ENCODE measurements around the gene MCAT.

DNA sequence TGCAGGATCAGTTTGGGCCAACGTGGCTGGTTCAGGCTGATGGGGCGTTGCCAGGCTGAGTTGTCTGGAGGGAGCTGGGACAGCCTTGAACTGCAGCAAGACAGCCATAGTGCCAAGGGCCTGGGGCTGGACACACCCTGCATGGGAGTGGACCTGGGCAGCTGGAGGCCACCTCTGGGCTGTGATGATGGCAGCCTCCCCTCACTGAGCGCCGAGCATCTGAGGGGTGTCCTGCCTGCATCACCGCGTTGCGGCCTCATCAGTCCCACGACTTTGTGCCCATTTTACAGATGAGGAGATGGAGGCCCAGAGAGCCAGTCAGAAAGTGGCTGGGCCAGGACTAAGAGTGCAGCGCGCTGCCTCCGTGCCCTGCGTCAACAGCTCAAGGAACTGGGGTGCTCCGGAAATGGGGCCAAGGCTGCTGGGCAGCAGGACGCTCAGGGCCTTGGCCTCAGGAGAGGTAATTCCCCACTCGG is 7.6 kb upstream of the MCAT start:
- TF ChIP-seq, protein P1, sequence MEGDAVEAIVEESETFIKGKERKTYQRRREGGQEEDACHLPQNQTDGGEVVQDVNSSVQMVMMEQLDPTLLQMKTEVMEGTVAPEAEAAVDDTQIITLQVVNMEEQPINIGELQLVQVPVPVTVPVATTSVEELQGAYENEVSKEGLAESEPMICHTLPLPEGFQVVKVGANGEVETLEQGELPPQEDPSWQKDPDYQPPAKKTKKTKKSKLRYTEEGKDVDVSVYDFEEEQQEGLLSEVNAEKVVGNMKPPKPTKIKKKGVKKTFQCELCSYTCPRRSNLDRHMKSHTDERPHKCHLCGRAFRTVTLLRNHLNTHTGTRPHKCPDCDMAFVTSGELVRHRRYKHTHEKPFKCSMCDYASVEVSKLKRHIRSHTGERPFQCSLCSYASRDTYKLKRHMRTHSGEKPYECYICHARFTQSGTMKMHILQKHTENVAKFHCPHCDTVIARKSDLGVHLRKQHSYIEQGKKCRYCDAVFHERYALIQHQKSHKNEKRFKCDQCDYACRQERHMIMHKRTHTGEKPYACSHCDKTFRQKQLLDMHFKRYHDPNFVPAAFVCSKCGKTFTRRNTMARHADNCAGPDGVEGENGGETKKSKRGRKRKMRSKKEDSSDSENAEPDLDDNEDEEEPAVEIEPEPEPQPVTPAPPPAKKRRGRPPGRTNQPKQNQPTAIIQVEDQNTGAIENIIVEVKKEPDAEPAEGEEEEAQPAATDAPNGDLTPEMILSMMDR (IDR thresholded peaks at IDR 0.05), result no peak
- TF ChIP-seq, protein P2, sequence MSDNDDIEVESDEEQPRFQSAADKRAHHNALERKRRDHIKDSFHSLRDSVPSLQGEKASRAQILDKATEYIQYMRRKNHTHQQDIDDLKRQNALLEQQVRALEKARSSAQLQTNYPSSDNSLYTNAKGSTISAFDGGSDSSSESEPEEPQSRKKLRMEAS (IDR thresholded peaks at IDR 0.05; ENCODE audit: low read depth), result no peak
- no peak for TF ChIP-seq GABPA (IDR thresholded peaks at IDR 0.05; ENCODE audit: low read depth)
- TF ChIP-seq RFX5 (IDR thresholded peaks at IDR 0.05; ENCODE audit: low read length), result no peak
- TF ChIP-seq, protein P3, sequence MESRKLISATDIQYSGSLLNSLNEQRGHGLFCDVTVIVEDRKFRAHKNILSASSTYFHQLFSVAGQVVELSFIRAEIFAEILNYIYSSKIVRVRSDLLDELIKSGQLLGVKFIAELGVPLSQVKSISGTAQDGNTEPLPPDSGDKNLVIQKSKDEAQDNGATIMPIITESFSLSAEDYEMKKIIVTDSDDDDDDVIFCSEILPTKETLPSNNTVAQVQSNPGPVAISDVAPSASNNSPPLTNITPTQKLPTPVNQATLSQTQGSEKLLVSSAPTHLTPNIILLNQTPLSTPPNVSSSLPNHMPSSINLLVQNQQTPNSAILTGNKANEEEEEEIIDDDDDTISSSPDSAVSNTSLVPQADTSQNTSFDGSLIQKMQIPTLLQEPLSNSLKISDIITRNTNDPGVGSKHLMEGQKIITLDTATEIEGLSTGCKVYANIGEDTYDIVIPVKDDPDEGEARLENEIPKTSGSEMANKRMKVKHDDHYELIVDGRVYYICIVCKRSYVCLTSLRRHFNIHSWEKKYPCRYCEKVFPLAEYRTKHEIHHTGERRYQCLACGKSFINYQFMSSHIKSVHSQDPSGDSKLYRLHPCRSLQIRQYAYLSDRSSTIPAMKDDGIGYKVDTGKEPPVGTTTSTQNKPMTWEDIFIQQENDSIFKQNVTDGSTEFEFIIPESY (IDR thresholded peaks at IDR 0.05; ENCODE audit: borderline replicate concordance, low read depth), result no peak
- no peak for TF ChIP-seq SMC3 (IDR thresholded peaks at IDR 0.05; ENCODE audit: low read depth, low read length)
- no peak for TF ChIP-seq YY1 (IDR thresholded peaks at IDR 0.05; ENCODE audit: low read depth)
- no peak for TF ChIP-seq RAD21 (IDR thresholded peaks at IDR 0.05; ENCODE audit: low read length)
- no peak for TF ChIP-seq CHD2 (IDR thresholded peaks at IDR 0.05; ENCODE audit: low read length, partially characterized antibody)
- no peak for TF ChIP-seq POLR2AphosphoS5 (IDR thresholded peaks at IDR 0.05; ENCODE audit: low read depth, low read length)
- no peak for TF ChIP-seq RCOR1 (IDR thresholded peaks at IDR 0.05; ENCODE audit: low read length)
- TF ChIP-seq EZH2phosphoT487 (IDR thresholded peaks at IDR 0.05; ENCODE audit: borderline replicate concordance, low read depth), result no peak
- TF ChIP-seq SIN3A (IDR thresholded peaks at IDR 0.05; ENCODE audit: borderline replicate concordance, low read depth, low read length), result no peak
- TF ChIP-seq MXI1 (IDR thresholded peaks at IDR 0.05; ENCODE audit: low read depth, low read length), result no peak

Data from SK-N-SH (cell line).